Iris pigment epithelial cell (primary cell): Measurements from ENCODE around the gene PLXDC2.

Experiments used
- DNase-seq: peaks from one replicate; pipeline ENCODE4 v3.0.0-alpha.2; 2011; ENCODE audit warnings: low read depth

PLXDC2 gene

GRCh38 chr10:20048161-20048560 is 231.9 kb downstream of the PLXDC2 start:
- DNase-seq: no peak

GRCh38 chr10:20058135-20058534 is 241.9 kb downstream of the PLXDC2 start:
- no peak for DNase-seq

DNA sequence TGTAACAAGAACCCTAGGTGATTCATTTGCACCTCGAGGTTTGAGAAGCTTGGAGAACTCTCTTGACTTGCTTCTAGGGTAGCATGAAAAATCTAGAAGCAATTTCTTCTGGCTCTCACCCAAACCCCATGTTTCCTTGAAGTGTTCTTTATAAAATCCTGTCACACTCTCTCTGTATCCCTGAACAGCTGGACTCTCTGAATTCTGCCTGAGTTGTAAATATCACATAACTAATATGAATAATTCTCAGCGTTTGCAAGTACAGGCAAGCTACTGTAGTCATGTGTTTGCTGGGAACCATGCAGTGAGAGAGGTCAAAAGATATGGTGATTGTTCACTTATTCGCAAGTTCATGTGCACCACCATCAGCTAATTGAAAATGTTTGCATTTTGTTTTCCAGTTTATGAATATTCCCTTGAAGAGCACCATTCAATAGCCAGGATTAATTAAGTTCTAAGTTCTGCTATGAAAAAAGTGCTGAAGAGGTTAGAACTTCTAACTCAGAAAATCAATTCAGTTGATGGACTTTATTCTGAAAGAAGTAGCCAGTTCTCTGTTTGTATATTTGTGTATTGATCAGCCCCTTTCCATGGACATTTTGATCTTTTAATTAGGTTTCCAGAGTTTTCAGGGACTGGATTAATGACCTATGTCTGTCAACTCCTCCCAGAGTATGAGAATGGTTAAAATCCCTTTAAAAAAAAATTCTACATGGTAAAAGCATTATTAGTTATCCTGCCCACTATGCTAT is 243.0 kb downstream of the PLXDC2 start:
- DNase-seq: peak; percentile 26

- DNase-seq: no peak
Observed at GRCh38 chr10:20065814-20066213, 249.6 kb downstream of the PLXDC2 start.

GRCh38 chr10:20073167-20073566 is 256.9 kb downstream of the PLXDC2 start:
- no peak for DNase-seq

DNA sequence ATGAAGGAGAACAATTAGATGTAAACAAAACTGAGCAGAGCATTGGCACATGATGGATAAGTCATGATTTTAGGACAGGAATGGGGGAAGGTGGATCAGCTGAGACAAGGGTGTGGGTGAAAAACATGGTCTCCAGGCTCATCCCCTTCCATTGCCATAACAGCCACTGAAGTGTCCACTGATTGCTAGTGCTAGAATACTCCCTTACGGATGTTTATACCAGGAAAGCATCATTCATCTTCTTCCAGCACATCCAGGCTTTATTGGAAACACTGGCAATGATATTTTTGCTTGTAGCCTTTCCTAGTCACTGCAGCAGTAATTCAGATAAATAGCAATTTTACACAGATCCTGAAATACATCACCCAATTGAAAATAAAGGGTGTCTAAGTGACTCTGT is 259.5 kb downstream of the PLXDC2 start:
- DNase-seq: no peak

GRCh38 chr10:20084451-20084850 is 268.2 kb downstream of the PLXDC2 start:
- no peak for DNase-seq

- no peak for DNase-seq
Observed at GRCh38 chr10:20085115-20085514, 268.9 kb downstream of the PLXDC2 start.

DNA sequence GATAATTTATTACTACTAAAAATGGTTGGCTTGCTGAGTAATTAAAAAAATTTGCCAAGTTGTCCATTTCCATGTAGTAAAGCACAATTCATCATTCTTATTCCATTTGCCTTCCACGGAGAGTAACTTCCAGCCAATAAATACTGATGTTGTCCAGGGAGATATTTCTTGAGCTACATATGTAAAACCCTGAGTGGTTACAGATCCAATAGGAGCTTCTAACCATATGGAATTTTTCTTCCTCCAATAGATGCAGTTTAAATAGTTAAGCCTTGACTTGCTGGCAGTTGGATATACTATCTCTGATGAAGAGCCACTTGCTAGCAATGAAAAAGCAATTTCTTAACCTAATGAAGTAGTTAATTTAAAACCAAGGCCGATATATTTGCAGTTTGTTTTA is 271.1 kb downstream of the PLXDC2 start:
- DNase-seq: no peak

GRCh38 chr10:20088061-20088701 is 271.9 kb downstream of the PLXDC2 start:
- DNase-seq: no peak

GRCh38 chr10:20089879-20090278 is 273.6 kb downstream of the PLXDC2 start:
- no peak for DNase-seq

GRCh38 chr10:20090831-20091230 is 274.6 kb downstream of the PLXDC2 start:
- DNase-seq: no peak

DNA sequence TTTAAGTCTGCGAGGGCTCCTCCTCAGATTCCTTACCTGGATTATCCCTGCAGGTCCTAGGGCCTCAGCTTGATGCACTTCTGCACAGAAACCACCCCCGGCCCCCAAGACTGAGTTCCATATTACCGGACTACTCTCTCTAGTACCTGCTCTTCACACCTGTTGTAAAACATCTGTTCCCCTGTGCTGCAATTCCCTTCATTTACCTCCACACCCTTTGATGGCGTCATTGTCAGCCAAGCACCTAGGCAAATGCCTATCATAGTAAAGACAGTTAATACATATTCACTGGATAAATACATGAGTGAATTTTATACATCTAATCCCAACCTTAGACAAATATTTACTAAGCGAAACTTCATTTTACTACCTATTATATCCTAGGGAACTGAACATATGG is 275.5 kb downstream of the PLXDC2 start:
- DNase-seq: no peak

DNA sequence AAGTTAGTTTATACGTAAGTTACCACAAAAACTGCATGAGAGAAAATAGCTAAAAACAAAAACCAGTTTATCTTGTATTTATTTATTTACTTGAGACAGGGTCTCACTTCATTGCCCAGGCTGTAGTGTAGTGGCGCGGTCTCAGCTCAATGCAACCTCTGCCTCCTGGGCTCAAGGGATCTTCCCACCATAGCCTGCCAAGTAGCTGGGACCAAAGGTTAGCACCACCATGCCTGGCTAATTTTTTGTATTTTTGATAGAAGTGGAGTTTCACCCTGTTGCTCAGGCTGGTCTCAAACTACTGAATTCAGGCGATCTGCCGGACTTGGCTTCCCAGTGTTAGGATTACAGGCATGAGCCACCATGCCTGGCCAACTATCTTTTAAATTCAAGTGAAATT is 277.4 kb downstream of the PLXDC2 start:
- no peak for DNase-seq

GRCh38 chr10:20094226-20094976 is 278.2 kb downstream of the PLXDC2 start:
- DNase-seq: no peak

- peak; percentile 56 for DNase-seq
Observed at GRCh38 chr10:20100171-20100570, 283.9 kb downstream of the PLXDC2 start.

DNA sequence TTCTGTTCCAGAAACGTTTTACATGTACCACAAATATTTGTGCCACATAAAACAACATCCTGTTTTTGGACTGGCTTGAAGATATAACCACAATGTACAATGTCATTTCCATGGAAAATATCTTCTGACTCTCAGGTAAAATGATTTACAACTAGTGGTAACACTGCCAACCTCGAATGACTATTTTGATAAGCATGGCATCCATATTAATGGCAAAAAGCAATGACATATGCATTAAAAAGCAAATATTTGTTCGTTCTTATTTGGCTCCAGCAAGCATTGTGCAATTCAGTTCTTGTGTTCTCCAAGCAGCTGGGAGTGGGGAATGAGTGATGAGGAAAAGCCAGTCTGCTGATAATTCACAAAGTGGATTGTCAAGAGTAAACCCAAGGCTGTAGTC is 289.0 kb downstream of the PLXDC2 start:
- peak; percentile 43 for DNase-seq

GRCh38 chr10:20105931-20106330 is 289.7 kb downstream of the PLXDC2 start:
- peak; percentile 74 for DNase-seq

GRCh38 chr10:20108021-20108420 is 291.8 kb downstream of the PLXDC2 start:
- DNase-seq: no peak

DNA sequence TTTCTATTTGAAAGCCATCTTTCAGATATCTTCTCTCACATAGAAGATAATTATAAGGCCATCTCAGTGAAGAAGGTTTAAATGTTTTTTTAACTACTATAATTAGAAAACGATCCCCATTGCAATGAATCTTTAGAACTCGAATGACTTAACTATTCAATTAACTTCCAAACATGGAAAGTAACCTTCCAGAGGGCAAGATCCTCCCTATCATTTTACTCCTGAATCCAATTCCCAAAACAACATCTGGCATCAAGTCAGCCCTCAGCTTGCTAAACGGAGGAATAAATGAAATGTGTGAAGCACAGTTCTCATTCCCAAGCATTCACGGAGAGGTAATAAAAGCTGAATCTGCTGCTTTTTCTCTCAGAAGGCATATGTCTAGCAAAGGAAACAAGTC is 293.4 kb downstream of the PLXDC2 start:
- DNase-seq: no peak

GRCh38 chr10:20110125-20111100 is 294.2 kb downstream of the PLXDC2 start:
- no peak for DNase-seq

DNA sequence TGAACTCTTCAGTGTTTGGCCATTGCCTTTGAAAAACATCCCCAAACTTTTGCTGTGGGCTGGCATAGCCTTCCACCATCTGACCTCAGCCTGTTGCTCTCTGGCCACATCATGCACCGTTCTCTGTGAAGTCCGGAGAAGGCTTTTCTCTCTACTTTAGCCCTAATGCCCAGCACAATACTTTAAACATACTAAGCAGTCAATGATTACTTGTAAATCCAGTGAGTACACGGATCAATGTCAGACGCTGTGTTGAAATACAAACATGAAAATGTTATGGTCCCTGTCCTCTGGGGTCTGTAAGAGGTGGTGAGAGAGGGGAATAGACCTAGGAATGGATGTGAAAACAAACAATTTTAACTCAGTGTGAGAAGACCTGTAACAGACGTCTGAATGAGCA is 297.9 kb downstream of the PLXDC2 start:
- no peak for DNase-seq
